ENCODE measurements around the gene SSTR4. TPM values are rescaled to one million over a fixed set of nuclear protein-coding genes. Genes with fewer than 3 reads are reported as not detected.
"Not testable (repeated sequence)": the region's sequence is repeated elsewhere in the genome, so short reads cannot be mapped to it uniquely, and the experiment has no call there.

Gene SSTR4
- total RNA-seq, 2 donors from 2014 or later, result not detected

DNA sequence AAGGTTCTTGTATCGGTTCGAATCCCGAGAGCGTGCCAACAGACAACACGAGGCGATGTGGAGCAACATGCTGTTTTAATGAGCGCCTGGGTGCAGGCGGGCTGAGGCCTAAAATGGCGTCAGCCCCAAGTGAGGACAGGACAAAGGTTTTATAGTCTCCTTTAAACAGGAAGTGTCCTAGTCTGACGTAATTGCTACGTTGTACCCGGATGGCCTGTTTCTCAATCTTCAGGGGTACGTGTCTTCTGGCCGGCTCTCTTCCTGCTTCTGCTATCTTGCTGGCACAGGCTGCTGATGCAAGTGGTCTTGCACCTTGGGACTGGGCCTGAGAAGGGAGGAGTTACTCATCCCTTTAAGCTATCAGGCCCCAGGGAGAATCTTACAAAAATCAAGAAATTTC lies 9.6 kb upstream of the SSTR4 start:
- H3K9me3 Mint-ChIP-seq; H3K4me3 Mint-ChIP-seq; H3K27ac Mint-ChIP-seq; ATAC-seq (replicated peaks); H3K36me3 Mint-ChIP-seq (ENCODE audit: low read depth); H3K4me1 Mint-ChIP-seq; H3K27me3 Mint-ChIP-seq: not testable (repeated sequence)

DNA sequence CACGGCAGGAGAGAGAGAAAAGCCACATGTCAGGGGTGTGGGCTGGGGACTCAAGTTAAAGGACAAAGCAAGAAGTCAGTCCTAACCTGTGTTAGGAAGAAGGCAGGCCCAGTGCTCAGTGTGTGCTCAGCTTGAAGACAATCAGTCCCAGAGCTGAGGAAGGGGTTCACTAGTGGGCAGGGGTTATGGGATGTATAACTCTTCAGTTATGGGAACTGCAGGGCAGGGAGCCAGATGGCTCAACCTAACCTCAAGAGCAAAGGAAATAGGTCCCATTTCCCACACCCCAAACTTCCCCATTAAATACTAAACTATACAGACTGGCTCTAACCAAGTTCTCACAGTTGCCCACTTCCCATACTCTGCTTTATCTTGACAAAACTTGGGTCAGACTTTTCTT lies 7.4 kb upstream of the SSTR4 start:
- no peak overlapping the region for H3K4me3 Mint-ChIP-seq
- no peaks in the 10 kb centered on the region for H3K9me3 Mint-ChIP-seq
- no peak for ATAC-seq (replicated peaks)
- H3K36me3 Mint-ChIP-seq (ENCODE audit: low read depth), result no peaks in the 10 kb centered on the region
- H3K27ac Mint-ChIP-seq, result no peak overlapping the region
- H3K27me3 Mint-ChIP-seq, result peaks cover 4% of the 10 kb centered on the region
- H3K4me1 Mint-ChIP-seq, result no peaks in the 10 kb centered on the region

DNA sequence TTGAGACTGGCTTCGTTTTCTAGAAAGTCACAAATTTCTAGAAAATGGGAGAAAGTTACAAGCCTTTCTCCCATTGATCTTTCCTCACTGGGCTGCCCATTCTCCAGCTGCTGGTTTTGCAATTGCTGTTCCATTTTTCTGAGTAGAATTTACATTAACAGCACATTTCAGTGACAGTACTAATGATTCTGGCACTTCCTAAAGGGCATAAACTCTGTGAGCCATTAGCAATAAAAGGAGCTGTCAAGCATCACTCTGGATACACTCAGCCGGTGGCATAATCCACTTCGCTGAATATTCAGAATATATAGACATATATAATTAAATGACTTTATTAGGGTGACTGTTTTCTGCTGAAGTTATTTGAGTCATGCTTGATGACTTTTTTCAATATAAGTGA lies 6.7 kb upstream of the SSTR4 start:
- H3K27me3 Mint-ChIP-seq, result peaks cover 10% of the 10 kb centered on the region
- ATAC-seq (replicated peaks), result no peak

DNA sequence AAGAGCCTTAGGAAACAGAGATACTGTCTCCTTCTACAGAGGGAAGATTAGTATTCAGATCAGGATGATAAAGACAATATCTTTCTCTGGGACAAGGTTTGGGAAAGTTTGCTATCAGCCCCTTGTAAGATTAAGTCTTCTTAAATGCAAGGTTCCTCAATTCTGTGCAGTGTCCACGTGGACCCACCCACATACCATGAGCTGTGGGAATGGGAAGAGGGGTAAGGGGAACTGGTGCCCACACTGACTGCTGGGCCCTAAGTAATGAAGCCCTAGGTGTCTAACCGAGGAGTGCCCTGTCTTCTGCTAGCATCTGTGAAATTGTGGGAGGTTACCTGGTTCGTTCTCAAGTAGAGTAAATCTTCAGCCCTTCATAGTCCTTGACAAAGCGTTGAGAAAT lies 5.8 kb upstream of the SSTR4 start:
- no peak overlapping the region for H3K4me3 Mint-ChIP-seq
- H3K9me3 Mint-ChIP-seq, result no peaks in the 10 kb centered on the region
- H3K36me3 Mint-ChIP-seq (ENCODE audit: low read depth), result no peaks in the 10 kb centered on the region
- H3K27me3 Mint-ChIP-seq, result peaks cover 10% of the 10 kb centered on the region
- H3K4me1 Mint-ChIP-seq, result no peaks in the 10 kb centered on the region
- H3K27ac Mint-ChIP-seq, result no peak overlapping the region
- no peak for ATAC-seq (replicated peaks)

More for the DNA sequence above, 6.7 kb upstream of the SSTR4 start:
- no peaks in the 10 kb centered on the region for H3K4me1 Mint-ChIP-seq
- H3K9me3 Mint-ChIP-seq, result no peaks in the 10 kb centered on the region
- no peak overlapping the region for H3K27ac Mint-ChIP-seq
- H3K4me3 Mint-ChIP-seq, result no peak overlapping the region
- no peaks in the 10 kb centered on the region for H3K36me3 Mint-ChIP-seq (ENCODE audit: low read depth)

DNA sequence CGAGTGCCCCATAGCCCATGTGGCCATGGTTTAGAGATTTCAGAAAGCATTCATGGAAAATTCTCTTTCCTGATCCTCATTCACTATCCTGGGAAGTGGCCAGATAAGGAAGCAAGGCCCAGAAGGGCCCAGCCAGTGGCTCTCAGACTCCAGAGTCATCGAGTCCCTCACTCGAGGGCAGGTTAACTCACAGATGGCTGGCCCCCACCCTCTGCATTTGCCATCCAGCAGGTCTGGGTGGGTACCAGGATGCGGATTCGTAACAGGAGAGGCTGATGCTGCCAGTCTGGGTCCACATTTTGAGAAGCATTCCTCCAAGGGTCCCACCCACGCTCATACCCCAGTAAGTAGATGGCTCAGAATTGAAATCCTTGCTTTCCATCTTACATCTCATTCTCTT lies 3.8 kb upstream of the SSTR4 start:
- H3K9me3 Mint-ChIP-seq, result no peaks in the 10 kb centered on the region
- no peak for ATAC-seq (replicated peaks)
- H3K36me3 Mint-ChIP-seq (ENCODE audit: low read depth), result no peaks in the 10 kb centered on the region
- H3K4me3 Mint-ChIP-seq, result no peak overlapping the region
- no peak overlapping the region for H3K27ac Mint-ChIP-seq
- H3K27me3 Mint-ChIP-seq, result peaks cover 10% of the 10 kb centered on the region
- no peaks in the 10 kb centered on the region for H3K4me1 Mint-ChIP-seq

DNA sequence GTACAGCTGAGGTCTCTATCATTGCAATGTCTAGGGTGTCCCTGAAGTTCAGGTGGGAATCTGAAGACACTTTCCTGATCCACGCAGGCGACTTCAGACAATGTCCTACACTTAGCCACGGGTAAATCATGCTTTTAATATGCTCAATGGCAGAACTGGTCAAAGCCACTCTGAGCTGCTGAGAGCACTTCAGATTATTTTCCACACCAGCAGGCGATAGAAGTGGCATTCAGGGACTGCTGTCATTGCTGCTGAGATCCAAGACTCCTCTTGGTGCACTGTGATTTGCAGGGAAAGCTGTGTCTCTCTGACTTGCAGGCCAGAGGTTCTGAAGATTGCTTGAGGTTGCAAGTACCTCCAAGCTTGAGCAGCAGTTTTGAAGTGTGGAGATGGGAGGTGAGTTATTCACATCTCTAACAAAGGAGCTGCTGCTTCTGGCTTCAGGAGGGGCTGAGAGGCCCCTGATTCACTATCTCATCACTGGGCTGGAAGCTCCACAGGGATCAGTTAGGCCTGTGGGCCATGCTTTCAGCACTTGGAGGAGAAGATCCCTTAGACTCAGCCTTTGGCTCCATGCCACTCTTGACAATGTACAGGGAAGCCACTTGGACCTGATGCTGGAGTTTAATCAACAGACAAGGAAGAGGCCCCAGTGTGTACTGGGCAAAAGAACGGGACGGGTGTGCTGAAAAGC lies 2.9 kb upstream of the SSTR4 start:
- ATAC-seq (replicated peaks), result no peak
- Mint-ChIP-seq H3K36me3 (ENCODE audit: low read depth) (no peaks in the 10 kb centered on the region), H3K9me3 (no peaks in the 10 kb centered on the region)

DNA sequence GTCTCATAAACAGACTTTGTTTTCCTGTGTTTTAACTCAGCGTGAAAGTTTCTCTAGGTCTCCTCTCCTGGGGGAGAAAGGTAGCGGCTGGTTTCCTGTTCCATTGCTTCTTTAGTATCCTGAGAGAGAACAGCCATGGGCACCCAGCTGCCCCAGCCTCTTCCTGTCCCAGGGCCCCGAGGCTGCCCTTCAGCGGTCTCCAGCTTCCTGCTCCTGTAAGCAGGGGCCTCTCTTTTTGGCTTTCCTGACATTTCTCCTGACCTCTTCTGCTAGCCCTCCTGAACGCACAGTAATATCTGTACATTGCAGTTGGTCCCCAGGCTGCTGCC lies 2.4 kb upstream of the SSTR4 start:
- Mint-ChIP-seq H3K4me3 (no peak overlapping the region), H3K9me3 (no peaks in the 10 kb centered on the region), H3K36me3 (ENCODE audit: low read depth) (no peaks in the 10 kb centered on the region), H3K27ac (no peak overlapping the region), H3K4me1 (no peaks in the 10 kb centered on the region), H3K27me3 (peaks cover 19% of the 10 kb centered on the region)
- no peak for ATAC-seq (replicated peaks)

More for the DNA sequence above, 2.9 kb upstream of the SSTR4 start:
- Mint-ChIP-seq H3K27me3 (peaks cover 17% of the 10 kb centered on the region), H3K4me3 (no peak overlapping the region), H3K4me1 (no peaks in the 10 kb centered on the region), H3K27ac (no peak overlapping the region)

DNA sequence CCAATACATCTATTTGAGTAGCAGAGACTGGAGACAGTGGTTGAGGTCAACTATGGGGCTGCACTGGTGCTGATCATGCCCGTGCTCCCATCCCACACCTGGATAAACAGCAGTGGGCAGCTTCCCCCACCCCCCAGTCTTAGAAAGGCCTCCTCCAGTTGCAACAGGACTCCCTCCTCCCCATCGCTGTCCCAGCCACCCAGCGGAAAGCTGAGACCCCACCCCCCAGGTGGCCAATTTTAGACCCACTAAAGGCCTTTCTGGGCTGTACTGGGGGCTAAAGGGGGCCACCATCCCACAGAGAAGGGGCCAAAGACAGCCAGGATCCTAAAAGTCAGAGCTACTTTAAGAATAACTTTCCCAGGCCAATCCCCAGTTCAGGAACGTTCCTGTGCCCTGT lies 1.2 kb upstream of the SSTR4 start:
- no peak overlapping the region for H3K4me3 Mint-ChIP-seq
- H3K27me3 Mint-ChIP-seq, result peaks cover 20% of the 10 kb centered on the region
- no peaks in the 10 kb centered on the region for H3K4me1 Mint-ChIP-seq
- no peaks in the 10 kb centered on the region for H3K36me3 Mint-ChIP-seq (ENCODE audit: low read depth)
- no peaks in the 10 kb centered on the region for H3K9me3 Mint-ChIP-seq
- ATAC-seq (replicated peaks), result no peak
- no peak overlapping the region for H3K27ac Mint-ChIP-seq

DNA sequence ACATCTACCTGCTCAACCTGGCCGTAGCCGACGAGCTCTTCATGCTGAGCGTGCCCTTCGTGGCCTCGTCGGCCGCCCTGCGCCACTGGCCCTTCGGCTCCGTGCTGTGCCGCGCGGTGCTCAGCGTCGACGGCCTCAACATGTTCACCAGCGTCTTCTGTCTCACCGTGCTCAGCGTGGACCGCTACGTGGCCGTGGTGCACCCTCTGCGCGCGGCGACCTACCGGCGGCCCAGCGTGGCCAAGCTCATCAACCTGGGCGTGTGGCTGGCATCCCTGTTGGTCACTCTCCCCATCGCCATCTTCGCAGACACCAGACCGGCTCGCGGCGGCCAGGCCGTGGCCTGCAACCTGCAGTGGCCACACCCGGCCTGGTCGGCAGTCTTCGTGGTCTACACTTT lies 619 bp downstream of the SSTR4 start:
- H3K9me3 Mint-ChIP-seq, result no peaks in the 10 kb centered on the region
- H3K27me3 Mint-ChIP-seq, result peaks cover 27% of the 10 kb centered on the region
- H3K4me3 Mint-ChIP-seq, result no peak overlapping the region
- no peak for ATAC-seq (replicated peaks)
- no peaks in the 10 kb centered on the region for H3K36me3 Mint-ChIP-seq (ENCODE audit: low read depth)
- H3K27ac Mint-ChIP-seq, result no peak overlapping the region
- H3K4me1 Mint-ChIP-seq, result no peaks in the 10 kb centered on the region

DNA sequence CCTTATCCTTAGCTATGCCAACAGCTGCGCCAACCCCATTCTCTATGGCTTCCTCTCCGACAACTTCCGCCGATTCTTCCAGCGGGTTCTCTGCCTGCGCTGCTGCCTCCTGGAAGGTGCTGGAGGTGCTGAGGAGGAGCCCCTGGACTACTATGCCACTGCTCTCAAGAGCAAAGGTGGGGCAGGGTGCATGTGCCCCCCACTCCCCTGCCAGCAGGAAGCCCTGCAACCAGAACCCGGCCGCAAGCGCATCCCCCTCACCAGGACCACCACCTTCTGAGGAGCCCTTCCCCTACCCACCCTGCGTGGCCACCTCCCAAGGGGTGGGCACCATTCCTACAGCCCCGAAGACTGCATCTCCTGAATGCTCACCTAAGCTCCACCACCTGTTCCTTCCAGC lies 1.3 kb downstream of the SSTR4 start:
- H3K36me3 Mint-ChIP-seq (ENCODE audit: low read depth), result no peaks in the 10 kb centered on the region
- ATAC-seq (replicated peaks), result no peak
- H3K4me3 Mint-ChIP-seq, result no peak overlapping the region
- peaks cover 27% of the 10 kb centered on the region for H3K27me3 Mint-ChIP-seq
- H3K4me1 Mint-ChIP-seq, result no peaks in the 10 kb centered on the region
- no peak overlapping the region for H3K27ac Mint-ChIP-seq
- no peaks in the 10 kb centered on the region for H3K9me3 Mint-ChIP-seq

DNA sequence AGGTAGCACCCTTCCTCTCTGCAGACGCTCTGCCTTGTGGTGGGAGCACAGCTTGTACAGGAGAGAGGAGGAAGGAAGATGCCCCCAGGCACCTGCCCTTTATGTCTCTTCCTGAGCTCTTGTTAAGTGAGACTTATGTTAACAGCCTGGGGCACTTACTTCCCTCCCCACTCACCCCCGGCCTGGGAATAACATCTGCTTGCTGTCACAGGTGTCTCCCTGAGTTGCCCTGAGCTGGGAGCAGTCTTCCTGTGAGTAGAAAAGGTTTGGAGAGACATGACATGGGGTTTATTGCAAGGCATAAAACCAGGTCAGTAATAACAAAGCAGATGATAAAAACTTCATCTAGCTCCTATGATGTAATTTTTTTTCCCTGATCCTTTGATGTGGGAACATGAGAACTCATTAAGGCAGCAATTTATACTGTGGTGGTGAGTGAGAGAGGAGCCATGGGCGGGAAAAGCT lies 1.9 kb downstream of the SSTR4 start:
- peaks cover 28% of the 10 kb centered on the region for H3K27me3 Mint-ChIP-seq

DNA sequence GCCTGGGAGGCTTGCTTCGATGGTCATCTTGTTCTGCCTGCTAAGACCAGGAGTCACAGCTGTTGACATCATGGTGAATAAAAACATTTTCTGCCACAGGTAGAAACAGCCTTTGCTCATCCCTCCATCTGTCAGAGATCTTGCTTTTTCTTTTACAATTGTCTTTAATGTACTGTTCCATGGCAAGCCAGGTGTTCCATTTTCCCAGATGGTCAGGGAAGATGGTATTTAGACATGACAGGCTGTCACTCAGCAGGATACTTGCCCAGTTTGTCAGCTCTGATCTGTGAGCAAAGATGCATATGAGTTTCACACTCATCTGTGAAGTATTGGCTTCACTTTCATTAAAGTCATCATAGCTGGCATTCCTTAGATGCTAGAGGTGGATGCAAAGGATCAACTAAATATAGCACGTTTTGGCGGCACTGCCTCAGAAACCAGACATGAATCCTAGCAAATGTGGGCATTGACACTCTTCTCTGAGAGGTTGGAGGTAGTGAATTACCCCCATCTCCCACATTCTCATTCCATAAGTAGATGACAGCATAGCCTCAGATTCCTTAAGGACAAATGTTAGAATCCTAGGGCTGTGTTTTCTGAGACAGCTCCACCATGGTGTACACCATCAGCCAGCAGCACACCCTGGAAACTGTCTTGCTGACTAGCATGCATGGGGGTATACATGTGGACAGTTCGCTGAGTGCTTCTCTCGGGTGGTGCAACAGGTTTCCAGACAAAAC lies 4.2 kb downstream of the SSTR4 start:
- H3K36me3 Mint-ChIP-seq (ENCODE audit: low read depth), result no peaks in the 10 kb centered on the region
- no peak for ATAC-seq (replicated peaks)
- H3K4me1 Mint-ChIP-seq, result no peaks in the 10 kb centered on the region
- no peak overlapping the region for H3K27ac Mint-ChIP-seq
- H3K9me3 Mint-ChIP-seq, result no peaks in the 10 kb centered on the region
- H3K4me3 Mint-ChIP-seq, result no peak overlapping the region
- peaks cover 28% of the 10 kb centered on the region for H3K27me3 Mint-ChIP-seq

More for the DNA sequence above, 1.9 kb downstream of the SSTR4 start:
- ATAC-seq (replicated peaks), result no peak
- Mint-ChIP-seq H3K9me3 (no peaks in the 10 kb centered on the region), H3K4me3 (no peak overlapping the region), H3K36me3 (ENCODE audit: low read depth) (no peaks in the 10 kb centered on the region), H3K4me1 (no peaks in the 10 kb centered on the region), H3K27ac (no peak overlapping the region)

DNA sequence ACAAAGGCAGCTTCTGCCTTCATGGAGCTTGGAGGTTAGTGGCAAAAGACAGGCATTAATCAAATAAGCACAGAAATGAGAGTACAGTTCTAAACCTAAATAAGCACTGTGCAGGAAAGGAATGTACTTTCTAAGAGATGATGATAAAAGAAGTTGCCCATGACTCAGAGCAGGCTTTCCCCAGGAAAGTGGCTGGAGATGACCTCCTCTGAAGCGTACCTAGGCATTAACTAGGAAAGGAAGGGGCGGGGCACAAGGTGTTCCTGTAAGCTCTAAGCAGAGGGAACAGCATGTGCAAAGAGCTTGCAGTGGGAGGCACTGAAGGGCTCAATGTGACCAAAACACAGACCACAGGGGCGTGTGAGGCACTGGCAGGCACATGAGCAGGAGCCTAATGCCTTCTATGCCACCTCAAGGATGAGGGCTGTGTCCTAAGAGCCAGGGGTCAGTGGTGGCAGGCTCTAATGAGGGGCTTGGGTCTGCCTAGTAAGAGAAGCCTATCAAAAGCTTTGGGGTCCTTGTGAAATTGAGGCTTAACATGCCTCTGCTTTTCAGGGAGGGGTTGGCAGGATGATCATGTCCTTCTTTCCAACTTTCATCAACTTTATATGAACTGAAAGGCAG lies 4.9 kb downstream of the SSTR4 start:
- no peak overlapping the region for H3K27ac Mint-ChIP-seq
- no peaks in the 10 kb centered on the region for H3K4me1 Mint-ChIP-seq
- no peak overlapping the region for H3K4me3 Mint-ChIP-seq
- H3K9me3 Mint-ChIP-seq, result no peaks in the 10 kb centered on the region
- H3K27me3 Mint-ChIP-seq, result peaks cover 30% of the 10 kb centered on the region
- ATAC-seq (replicated peaks), result no peak
- no peaks in the 10 kb centered on the region for H3K36me3 Mint-ChIP-seq (ENCODE audit: low read depth)

DNA sequence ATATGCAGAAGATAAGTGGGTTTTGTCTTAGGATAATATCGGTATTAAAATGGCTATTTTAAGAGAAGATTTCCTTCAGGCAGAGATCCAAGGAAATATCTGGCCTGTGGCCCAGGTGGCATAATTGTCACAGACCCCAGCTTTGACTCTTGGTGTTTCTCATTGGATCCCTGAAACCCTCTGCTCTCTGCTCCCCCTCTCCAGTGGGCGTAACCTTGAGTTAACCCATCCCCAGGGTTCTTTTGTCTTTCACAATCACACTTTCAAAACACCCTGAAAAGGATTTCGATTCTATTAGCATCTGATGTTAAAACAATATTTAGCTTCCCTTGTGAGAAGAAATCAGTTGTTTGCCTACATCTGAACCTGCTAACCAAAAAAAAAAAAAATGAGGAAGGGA lies 7.2 kb downstream of the SSTR4 start:
- Mint-ChIP-seq H3K27ac (no peak overlapping the region), H3K27me3 (peaks cover 35% of the 10 kb centered on the region), H3K36me3 (ENCODE audit: low read depth) (no peaks in the 10 kb centered on the region)

DNA sequence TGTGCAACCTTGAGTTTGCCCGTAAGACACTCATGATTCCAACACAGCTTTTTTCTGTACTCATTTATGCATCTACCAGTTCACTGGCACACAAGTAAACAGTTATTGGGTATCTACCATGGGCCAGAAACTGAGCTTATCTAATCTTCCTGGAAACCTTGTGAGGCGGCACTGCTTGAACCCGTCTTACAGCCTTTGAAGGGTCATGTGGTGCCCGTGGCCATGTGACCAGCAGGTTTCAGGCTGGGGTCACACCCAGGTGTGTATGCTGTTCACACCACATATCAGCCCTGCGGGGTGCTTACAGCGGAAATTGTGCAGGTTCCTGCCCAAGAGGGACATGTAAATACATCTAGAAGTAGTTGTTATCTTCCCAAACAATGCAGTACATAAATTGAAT lies 8.3 kb downstream of the SSTR4 start:
- Mint-ChIP-seq H3K9me3 (no peaks in the 10 kb centered on the region), H3K4me3 (no peak overlapping the region), H3K4me1 (no peaks in the 10 kb centered on the region), H3K27ac (no peak overlapping the region), H3K36me3 (ENCODE audit: low read depth) (no peaks in the 10 kb centered on the region), H3K27me3 (peaks cover 39% of the 10 kb centered on the region)
- ATAC-seq (replicated peaks), result no peak

More for the DNA sequence above, 7.2 kb downstream of the SSTR4 start:
- no peaks in the 10 kb centered on the region for H3K4me1 Mint-ChIP-seq
- H3K4me3 Mint-ChIP-seq, result no peak overlapping the region
- ATAC-seq (replicated peaks), result no peak
- H3K9me3 Mint-ChIP-seq, result no peaks in the 10 kb centered on the region
